Endothelial cell of umbilical vein (primary cell): ENCODE measurements around the gene GALR2. TPM values are rescaled to one million over a fixed set of nuclear protein-coding genes. Genes with fewer than 3 reads are reported as not detected.

Source experiments
- BruUV-seq: library from RNA; stranded (reverse); fragments of 400-500 nt; replicated peaks from 2 replicates; lab custom pipeline; 2021; lab: Mats Ljungman, UMichigan
- CTCF ChIA-PET: fragments of 300-600, 350-600 bp; sonication (Branson Sonifier 250); formaldehyde crosslinking; loops from one replicate; lab custom pipeline; 2021; ENCODE audit warnings: antibody characterized with exemption, inconsistent platforms; lab: Charles Lee
- POLR2A ChIA-PET: fragments of 300-600, 350-600 bp; sonication (Branson Sonifier 250); formaldehyde crosslinking; loops from one replicate; lab custom pipeline; 2021; ENCODE audit warnings: antibody characterized with exemption, inconsistent platforms; lab: Charles Lee
- DNase-seq: peaks from one replicate; pipeline ENCODE4 v3.0.0-alpha.2; 2011; ENCODE audit warnings: low read depth, low spot score
- FAIRE-seq: peaks from 2 replicates; lab custom pipeline; 2011; peaks lifted over from hg19 to GRCh38; lab: Jason Lieb, UNC
- H2AFZ ChIP-seq: 2 replicates; pipeline ENCODE4 v1.6.0; 2012; ENCODE audit warnings: low read depth, low read length, control low read depth, inconsistent platforms
- H3K27ac ChIP-seq: 2 replicates; pipeline ENCODE4 v1.5.1; 2011; ENCODE audit warnings: low read depth, mild to moderate bottlenecking, control low read depth, low read length, moderate library complexity; ENCODE audit not compliant: insufficient read depth
- H3K27me3 ChIP-seq, 2 experiments: 2 replicates each; pipeline versions ENCODE4 v1.6.0 to v1.6.1; 2011; ENCODE audit warnings: low read length in 2 of 2, mixed read lengths in 1 of 2; ENCODE audit not compliant: control insufficient read depth in 2 of 2, insufficient read depth in 2 of 2
- H3K36me3 ChIP-seq, 2 experiments: 2 replicates in 1 of 2; 3 replicates in 1 of 2; pipeline ENCODE4 v1.5.1; 2011; ENCODE audit warnings: low read length in 2 of 2, mild to moderate bottlenecking in 1 of 2, moderate library complexity in 1 of 2; ENCODE audit not compliant: control insufficient read depth in 2 of 2, insufficient read depth in 2 of 2; ENCODE audit errors: extremely low read depth in 1 of 2
- H3K4me1 ChIP-seq: 3 replicates; pipeline ENCODE4 v1.5.1; 2011; ENCODE audit warnings: mild to moderate bottlenecking, low read length; ENCODE audit not compliant: control insufficient read depth, insufficient read depth; ENCODE audit errors: extremely low read depth
- H3K4me2 ChIP-seq: 2 replicates; pipeline ENCODE4 v1.6.1; 2011; ENCODE audit warnings: low read length, control low read depth, mixed read lengths; ENCODE audit not compliant: insufficient read depth
- H3K4me3 ChIP-seq, 3 experiments: fragments of 200-600 bp in 1 of 3; sonication (generic), shearing (Covaris generic) in 1 of 3; replicated peaks in 1 of 3; 2 replicates each; pipeline ENCODE4 v1.5.1; 2011 to 2016; ENCODE audit warnings: control low read depth in 3 of 3, low read length in 3 of 3, mild to moderate bottlenecking in 2 of 3, inconsistent platforms in 1 of 3, low read depth in 1 of 3, moderate library complexity in 1 of 3; ENCODE audit not compliant: insufficient read depth in 1 of 3
- H3K79me2 ChIP-seq: 2 replicates; pipeline ENCODE4 v1.6.0; 2012; ENCODE audit warnings: low read length, inconsistent platforms; ENCODE audit not compliant: control insufficient read depth, insufficient read depth
- H3K9ac ChIP-seq: replicated peaks from 2 replicates; pipeline ENCODE3; 2011; ENCODE audit warnings: low read length, control low read depth; ENCODE audit not compliant: insufficient read depth; ENCODE audit errors: extremely low read depth
- H3K9me1 ChIP-seq: replicated peaks from 3 replicates; pipeline ENCODE4 v1.6.0; 2011; ENCODE audit warnings: mild to moderate bottlenecking, low read length; ENCODE audit not compliant: control insufficient read depth, insufficient read depth; ENCODE audit errors: extremely low read depth
- H3K9me3 ChIP-seq: replicated peaks from 2 replicates; pipeline ENCODE4 v1.5.1; 2012; ENCODE audit warnings: low read length, inconsistent platforms; ENCODE audit not compliant: control insufficient read depth, insufficient read depth
- H4K20me1 ChIP-seq: replicated peaks from 2 replicates; pipeline ENCODE3; 2011; ENCODE audit warnings: mild to moderate bottlenecking, low read length; ENCODE audit not compliant: control insufficient read depth, insufficient read depth; ENCODE audit errors: extremely low read depth
- CTCF ChIP-seq, 2 donors: IDR thresholded peaks; 1 replicate in 1 of 2; 2 replicates in 1 of 2; pipeline ENCODE4 v1.5.1; 2011; ENCODE audit warnings: low read length in 2 of 2, mild to moderate bottlenecking in 2 of 2, moderate library complexity in 2 of 2, control low read depth in 1 of 2, inconsistent platforms in 1 of 2, low read depth in 1 of 2; ENCODE audit not compliant: insufficient read depth in 1 of 2; ENCODE audit errors: extremely low read depth in 1 of 2
- EZH2 ChIP-seq: IDR thresholded peaks from 2 replicates; pipeline ENCODE4 v1.6.1; 2012; ENCODE audit warnings: borderline replicate concordance, low read depth, mild to moderate bottlenecking, moderate library complexity, low read length, inconsistent platforms; ENCODE audit not compliant: severe bottlenecking
- FOS ChIP-seq: IDR thresholded peaks from 2 replicates; pipeline ENCODE4 v1.6.1; 2011; ENCODE audit warnings: mild to moderate bottlenecking, low read length, moderate library complexity, borderline replicate concordance; ENCODE audit not compliant: insufficient read depth
- GATA2 ChIP-seq: IDR thresholded peaks from 2 replicates; pipeline ENCODE4 v1.7.0; 2011; ENCODE audit warnings: low read depth, mild to moderate bottlenecking, moderate library complexity, mixed read lengths, low read length; ENCODE audit not compliant: insufficient read length, insufficient read depth
- JUN ChIP-seq: IDR thresholded peaks from 2 replicates; pipeline ENCODE4 v1.6.1; 2011; ENCODE audit warnings: borderline replicate concordance, low read depth; ENCODE audit not compliant: insufficient read length, insufficient read depth
- MAX ChIP-seq: IDR thresholded peaks from 2 replicates; pipeline ENCODE4 v1.6.1; 2011; ENCODE audit not compliant: insufficient read depth, insufficient read length
- MYC ChIP-seq: IDR thresholded peaks from one replicate; pipeline ENCODE4 v1.6.1; 2011; ENCODE audit warnings: mild to moderate bottlenecking, low read depth, low read length
- POLR2A ChIP-seq: IDR thresholded peaks from 2 replicates; pipeline ENCODE4 v1.6.1; 2012; ENCODE audit warnings: low read depth, mild to moderate bottlenecking, control low read depth, low read length
- POLR2AphosphoS5 ChIP-seq: IDR thresholded peaks from 2 replicates; pipeline ENCODE4 v1.6.1; 2012; ENCODE audit warnings: low read depth, mild to moderate bottlenecking, control low read depth, low read length, moderate library complexity; ENCODE audit not compliant: insufficient read depth
- dilution Hi-C: fragments of 300-500 bp; cut with MboI; formaldehyde crosslinking; loops from one replicate; pipeline ENCODE4 v1.15.0; 2019; ENCODE audit warnings: low sequenced_read_pairs; ENCODE audit not compliant: extremely low pct_ligation_motif_present
- intact Hi-C: fragments of 100-400 bp; cut with micrococcal nuclease; formaldehyde crosslinking; loops from one replicate; pipeline ENCODE4 v1.10.0; 2022
- polyA plus RNA-seq, 4 experiments: library from polyadenylated mRNA; depleted of rRNA in 3 of 4; stranded (reverse) in 3 of 4; unstranded in 1 of 4; fragments of >200 nt; gene quantifications; 2 replicates each; pipeline versions ENCODE4 v1.2.1 to v1.2.3, GENCODE V29; 2011 to 2012; ENCODE audit warnings: missing spikeins in 1 of 4
- total RNA-seq: library from RNA; stranded (reverse); gene quantifications from 2 replicates; pipeline ENCODE4 v1.2.3, GENCODE V29; 2021

GALR2 gene
- total and polyA plus RNA-seq, 2 donors (not counting 3 experiments of a cell fraction or from before 2014, with no cell fraction given) = 0.47 TPM; not detected in 1

- no peak overlapping the region for H3K4me3 ChIP-seq
- CTCF ChIA-PET = interaction anchor here (0.8 kb wide), 1 partner anchor 168 kb away, joined by 3 read pairs; no protein-coding TSS in a partner anchor
- no peak overlapping the region for H3K4me2 ChIP-seq
- H3K9me3 ChIP-seq = no peaks in the 10 kb centered on the region
- intact Hi-C loops (no loop called here), dilution Hi-C loops (no loop called here)
- no peaks in the 10 kb centered on the region for H3K36me3 ChIP-seq
- H3K79me2 ChIP-seq = no peaks in the 10 kb centered on the region
- no peaks in the 10 kb centered on the region for H4K20me1 ChIP-seq
- H3K27me3 ChIP-seq = no peaks in the 10 kb centered on the region
- FAIRE-seq (no peak), DNase-seq (no peak)
- TF ChIP-seq JUN (no peak), MAX (no peak), GATA2 (no peak), POLR2AphosphoS5 (no peak), POLR2A (no peak), FOS (no peak), EZH2 (no peak), CTCF (IDR thresholded peaks at IDR 0.05; ENCODE audit: extremely low read depth in 1 of 2, insufficient read depth in 1 of 2, low read depth in 1 of 2, low read length in 2 of 2) (no peak), MYC (no peak)
- no peaks in the 10 kb centered on the region for H3K4me1 ChIP-seq
- H3K9me1 ChIP-seq = no peaks in the 10 kb centered on the region
- H2AFZ ChIP-seq = no peak overlapping the region
- H3K27ac ChIP-seq = no peak overlapping the region
- no TSS peak for BruUV-seq
- POLR2A ChIA-PET = no interaction called here
- H3K9ac ChIP-seq = no peak overlapping the region
Observed at GRCh38 chr17:76111956-76112355, 37.4 kb downstream of the GALR2 start.
